Natural killer cell (primary cell): ENCODE data around the gene SEMA4C. TPM values are rescaled to one million over a fixed set of nuclear protein-coding genes. Genes with fewer than 3 reads are reported as not detected.

Experiments
- ATAC-seq, 3 donors: fragments of 150-1000 bp in 2 of 3; fragments of 200-7000 bp in 1 of 3; cut with Tn5 transposase; 1 replicate in 1 of 3; 2 replicates in 2 of 3; pipeline ENCODE4 v1.10.0; 2021; ENCODE audit warnings: mild to moderate bottlenecking in 2 of 3, moderate library complexity in 2 of 3
- DNase-seq, 2 donors: peaks; one replicate each; pipeline versions ENCODE4 v3.0.0 to v3.0.0-alpha.2; 2013 to 2021; ENCODE audit warnings: mixed read lengths in 1 of 2
- H3K27ac ChIP-seq: one replicate; pipeline ENCODE4 v1.5.1; 2013; ENCODE audit warnings: mild to moderate bottlenecking, low read length
- H3K27me3 ChIP-seq: one replicate; pipeline ENCODE4 v1.6.1; 2013; ENCODE audit warnings: low read length; ENCODE audit not compliant: control insufficient read depth, insufficient read depth
- H3K36me3 ChIP-seq: one replicate; pipeline ENCODE4 v1.6.1; 2013; ENCODE audit warnings: low read length; ENCODE audit not compliant: control insufficient read depth, insufficient read depth
- H3K4me1 ChIP-seq: one replicate; pipeline ENCODE4 v1.6.1; 2013; ENCODE audit warnings: low read length; ENCODE audit not compliant: control insufficient read depth, insufficient read depth
- H3K4me3 ChIP-seq: one replicate; pipeline ENCODE4 v1.5.1; 2013; ENCODE audit warnings: low read length
- H3K9me3 ChIP-seq: one replicate; pipeline ENCODE4 v1.6.1; 2013; ENCODE audit warnings: low read length; ENCODE audit not compliant: control insufficient read depth, insufficient read depth
- H3K27ac Mint-ChIP-seq, 2 donors: one replicate each; pipeline ENCODE4 v1.8.0; 2022; ENCODE audit warnings: mild to moderate bottlenecking in 2 of 2, mixed read lengths in 2 of 2, moderate library complexity in 1 of 2
- H3K27me3 Mint-ChIP-seq, 2 donors: one replicate each; pipeline ENCODE4 v1.8.0; 2022; ENCODE audit warnings: low read depth in 2 of 2, mixed read lengths in 2 of 2
- H3K36me3 Mint-ChIP-seq: one replicate; pipeline ENCODE4 v1.8.0; 2022; ENCODE audit warnings: mixed read lengths
- H3K4me1 Mint-ChIP-seq, 2 donors: one replicate each; pipeline ENCODE4 v1.8.0; 2022; ENCODE audit warnings: mixed read lengths in 2 of 2
- H3K4me3 Mint-ChIP-seq: one replicate; pipeline ENCODE4 v1.8.0; 2022; ENCODE audit warnings: mild to moderate bottlenecking, moderate library complexity, mixed read lengths
- H3K9me3 Mint-ChIP-seq, 2 donors: one replicate each; pipeline ENCODE4 v1.8.0; 2022; ENCODE audit warnings: mixed read lengths in 2 of 2
- WGBS: methylation state at CpG from one replicate; pipeline ENCODE4 v1.1.7; 2013; ENCODE audit warnings: missing lambda C conversion rate; ENCODE audit not compliant: insufficient coverage; 5-methylcytosine and 5-hydroxymethylcytosine counted together
- intact Hi-C: fragments of 100-400 bp; cut with micrococcal nuclease; formaldehyde crosslinking; loops from one replicate; pipeline ENCODE4 v1.14.2; 2022
- total RNA-seq, 4 donors: library from RNA; stranded (reverse); fragments of 120-200 nt in 1 of 4; gene quantifications; one replicate each; pipeline versions ENCODE4 v1.2.3 to v1.2.4, GENCODE V29; 2013 to 2022
- TF ChIP-seq, protein P1 (sequence below): fragments of 200-600 bp; IDR thresholded peaks from one replicate; pipeline ENCODE4 v1.8.0; 2022; ENCODE audit warnings: antibody characterized with exemption

Gene SEMA4C
- total RNA-seq, 3 donors from 2014 or later (not counting 1 experiment from before 2014, with no cell fraction given), result 51.8 to 78.1 (median 65.8) TPM

DNA sequence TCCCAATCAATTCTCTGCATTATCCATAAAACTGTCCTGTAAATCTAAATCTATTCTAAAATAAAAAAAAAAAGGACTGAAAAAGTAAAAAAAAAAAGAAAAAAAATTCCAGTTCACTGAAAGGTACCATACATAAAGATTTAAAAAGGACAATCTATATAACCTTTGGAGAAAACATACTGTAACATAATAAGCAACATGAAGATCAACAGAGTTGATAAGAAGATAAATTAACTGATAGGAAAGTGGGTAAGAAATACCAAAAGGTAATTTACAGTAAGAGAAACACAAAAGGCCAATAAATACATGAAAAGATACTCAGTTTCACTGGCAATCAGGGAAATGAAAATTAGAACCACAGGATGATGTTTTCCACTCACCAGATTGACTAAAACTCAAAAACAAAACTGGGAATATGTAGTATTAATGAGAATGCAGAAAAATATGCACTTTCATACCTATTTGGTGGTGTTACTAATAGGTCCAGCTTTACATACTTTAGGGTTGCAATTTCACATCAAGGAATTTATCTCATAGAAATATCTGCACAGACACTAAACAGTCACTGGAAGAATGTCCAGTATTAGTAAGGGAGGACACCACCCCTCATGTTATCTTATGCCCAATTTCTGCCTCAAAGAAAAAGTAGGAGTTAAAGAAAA, 48.3 kb upstream of the SEMA4C start:
- Histone ChIP-seq H3K9me3 (peaks cover 9% of the 10 kb centered on the region), H3K4me3 (no peak overlapping the region), H3K4me1 (peaks cover 30% of the 10 kb centered on the region), H3K36me3 (no peaks in the 10 kb centered on the region), H3K27me3 (no peaks in the 10 kb centered on the region), H3K27ac (no peak overlapping the region)
- Mint-ChIP-seq H3K9me3 (peaks cover 0 to 4% of the 10 kb centered on the region in 2 donors), H3K27ac (no peak overlapping the region), H3K27me3 (no peaks in the 10 kb centered on the region), H3K4me3 (no peak overlapping the region), H3K36me3 (no peaks in the 10 kb centered on the region), H3K4me1 (peaks cover 46 to 67% of the 10 kb centered on the region in 2 donors)
- ATAC-seq (no peak), DNase-seq (no peak)
- intact Hi-C loops, result no loop called here
- TF ChIP-seq, protein P1, sequence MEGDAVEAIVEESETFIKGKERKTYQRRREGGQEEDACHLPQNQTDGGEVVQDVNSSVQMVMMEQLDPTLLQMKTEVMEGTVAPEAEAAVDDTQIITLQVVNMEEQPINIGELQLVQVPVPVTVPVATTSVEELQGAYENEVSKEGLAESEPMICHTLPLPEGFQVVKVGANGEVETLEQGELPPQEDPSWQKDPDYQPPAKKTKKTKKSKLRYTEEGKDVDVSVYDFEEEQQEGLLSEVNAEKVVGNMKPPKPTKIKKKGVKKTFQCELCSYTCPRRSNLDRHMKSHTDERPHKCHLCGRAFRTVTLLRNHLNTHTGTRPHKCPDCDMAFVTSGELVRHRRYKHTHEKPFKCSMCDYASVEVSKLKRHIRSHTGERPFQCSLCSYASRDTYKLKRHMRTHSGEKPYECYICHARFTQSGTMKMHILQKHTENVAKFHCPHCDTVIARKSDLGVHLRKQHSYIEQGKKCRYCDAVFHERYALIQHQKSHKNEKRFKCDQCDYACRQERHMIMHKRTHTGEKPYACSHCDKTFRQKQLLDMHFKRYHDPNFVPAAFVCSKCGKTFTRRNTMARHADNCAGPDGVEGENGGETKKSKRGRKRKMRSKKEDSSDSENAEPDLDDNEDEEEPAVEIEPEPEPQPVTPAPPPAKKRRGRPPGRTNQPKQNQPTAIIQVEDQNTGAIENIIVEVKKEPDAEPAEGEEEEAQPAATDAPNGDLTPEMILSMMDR, result no peak

DNA sequence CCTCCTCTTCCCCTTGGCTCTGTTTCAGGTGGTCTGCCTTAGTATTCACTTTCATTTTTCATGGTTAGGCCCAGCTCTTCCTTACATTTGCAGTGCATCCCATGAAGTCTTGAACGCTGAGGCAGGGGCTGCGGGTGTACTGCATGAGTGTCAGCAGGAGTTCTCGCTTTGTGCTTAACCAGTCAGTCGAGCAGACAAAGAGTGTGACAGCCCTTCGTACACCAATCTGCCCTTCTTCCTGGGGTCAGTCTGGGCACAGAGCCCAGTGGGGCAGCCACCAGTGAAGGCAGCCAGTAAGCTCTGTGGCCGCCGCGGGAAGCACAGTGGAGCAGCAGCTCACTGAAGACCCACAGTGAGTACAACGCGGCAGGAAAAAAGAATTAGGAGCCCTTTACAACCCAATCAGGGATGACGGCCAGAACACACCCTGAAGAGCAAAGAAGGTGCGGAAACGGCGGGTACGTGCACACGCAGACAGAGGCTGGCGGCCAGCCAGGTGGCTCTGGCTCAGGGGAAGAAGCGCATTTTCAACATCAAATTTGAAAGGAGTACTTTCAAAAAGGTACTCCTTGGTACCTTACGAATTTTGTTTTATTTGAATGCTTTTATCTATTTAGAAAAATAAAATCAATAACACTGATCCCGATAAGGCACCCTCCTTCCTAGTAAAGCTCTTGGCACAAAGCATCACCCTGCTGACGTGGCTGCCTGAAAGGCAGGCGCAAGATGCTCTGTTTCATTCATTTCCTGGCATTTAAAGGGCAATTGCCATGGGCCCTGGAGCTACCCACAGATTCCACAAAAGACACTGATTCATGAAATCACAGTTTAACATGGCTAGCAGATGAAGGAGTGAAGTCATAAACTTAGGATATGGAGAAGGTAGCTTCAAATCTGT, 47.0 kb upstream of the SEMA4C start:
- no peak for ATAC-seq
- no peak overlapping the region for H3K4me3 ChIP-seq
- no peaks in the 10 kb centered on the region for H3K36me3 Mint-ChIP-seq
- peaks cover 0 to 4% of the 10 kb centered on the region in 2 donors for H3K9me3 Mint-ChIP-seq
- H3K27me3 ChIP-seq, result no peaks in the 10 kb centered on the region
- no peak overlapping the region for H3K4me3 Mint-ChIP-seq
- H3K9me3 ChIP-seq, result peaks cover 9% of the 10 kb centered on the region
- DNase-seq, result no peak
- 96% methylated on average over 21 of the region's 22 CpGs for WGBS
- TF ChIP-seq, protein P1, result no peak
- peaks cover 42% of the 10 kb centered on the region for H3K4me1 ChIP-seq
- intact Hi-C loops, result no loop called here
- H3K36me3 ChIP-seq, result no peaks in the 10 kb centered on the region
- no peak overlapping the region for H3K27ac ChIP-seq
- H3K27ac Mint-ChIP-seq, result peak overlapping the region in 1 of 2 donors; percentile 51
- no peaks in the 10 kb centered on the region for H3K27me3 Mint-ChIP-seq
- peaks cover 56 to 77% of the 10 kb centered on the region in 2 donors for H3K4me1 Mint-ChIP-seq

DNA sequence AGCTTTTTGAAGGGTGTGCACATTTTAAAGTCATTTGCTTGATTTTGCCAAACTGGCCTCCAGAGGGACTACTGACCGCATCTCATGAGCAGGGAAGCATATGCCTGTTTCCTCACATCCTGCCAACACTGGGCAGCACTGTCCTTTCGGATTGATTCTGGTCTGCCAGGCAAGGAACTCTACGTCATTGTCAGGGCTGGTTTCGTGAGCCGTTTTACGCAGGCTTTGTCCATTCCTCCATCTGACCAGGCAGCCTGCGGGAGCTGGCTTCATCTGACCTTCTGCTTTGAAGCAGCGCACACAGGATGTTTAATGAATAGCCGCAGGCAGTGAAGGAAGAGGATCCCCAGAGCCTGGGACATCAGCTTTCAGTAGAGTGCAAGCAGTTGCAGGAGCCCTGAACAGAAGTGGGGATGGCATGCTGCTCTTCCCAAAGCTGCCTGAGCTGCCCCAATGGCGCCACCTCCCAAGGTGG, 46.3 kb upstream of the SEMA4C start:
- no peaks in the 10 kb centered on the region for H3K27me3 Mint-ChIP-seq
- ATAC-seq, result no peak
- 98% methylated on average over 10 of the region's 10 CpGs for WGBS
- peak overlapping the region; percentile 11 for H3K4me3 Mint-ChIP-seq
- no peak for DNase-seq
- no peaks in the 10 kb centered on the region for H3K36me3 ChIP-seq
- peaks cover 0 to 4% of the 10 kb centered on the region in 2 donors for H3K9me3 Mint-ChIP-seq
- no peaks in the 10 kb centered on the region for H3K27me3 ChIP-seq
- peak overlapping the region in 1 of 2 donors; percentile 51 for H3K27ac Mint-ChIP-seq
- H3K27ac ChIP-seq, result no peak overlapping the region
- H3K9me3 ChIP-seq, result peaks cover 9% of the 10 kb centered on the region
- TF ChIP-seq, protein P1, result no peak
- peaks cover 47% of the 10 kb centered on the region for H3K4me1 ChIP-seq
- H3K4me3 ChIP-seq, result no peak overlapping the region
- H3K4me1 Mint-ChIP-seq, result peaks cover 63 to 77% of the 10 kb centered on the region in 2 donors
- no peaks in the 10 kb centered on the region for H3K36me3 Mint-ChIP-seq
- intact Hi-C loops, result no loop called here
